Measurements from ENCODE around the gene CD93. TPM values are rescaled to one million over a fixed set of nuclear protein-coding genes. Genes with fewer than 3 reads are reported as not detected.

CD93 gene
- total and polyA plus RNA-seq, 4 donors: 1.5 to 16.0 (median 11.9) TPM

- TF ChIP-seq RAD21 (IDR thresholded peaks at IDR 0.05): no peak
- no peak for TF ChIP-seq YY1 (IDR thresholded peaks at IDR 0.05)
- TF ChIP-seq TAF1 (conservative IDR thresholded peaks at IDR 0.05): no peak
- TF ChIP-seq HNF4A (conservative IDR thresholded peaks at IDR 0.05): no peak
- TF ChIP-seq, protein P1, sequence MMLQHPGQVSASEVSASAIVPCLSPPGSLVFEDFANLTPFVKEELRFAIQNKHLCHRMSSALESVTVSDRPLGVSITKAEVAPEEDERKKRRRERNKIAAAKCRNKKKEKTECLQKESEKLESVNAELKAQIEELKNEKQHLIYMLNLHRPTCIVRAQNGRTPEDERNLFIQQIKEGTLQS (IDR thresholded peaks at IDR 0.05): no peak
- TF ChIP-seq EGR1 (IDR thresholded peaks at IDR 0.05; ENCODE audit: low read depth in 2 of 2): no peak
- no peak for TF ChIP-seq FOXA2 (IDR thresholded peaks at IDR 0.05)
- TF ChIP-seq RXRA (IDR thresholded peaks at IDR 0.05): no peak
- TF ChIP-seq NR2F2 (IDR thresholded peaks at IDR 0.05): no peak
- TF ChIP-seq SP1 (IDR thresholded peaks at IDR 0.05): no peak
- TF ChIP-seq FOXA1 (IDR thresholded peaks at IDR 0.05): no peak
- TF ChIP-seq GABPA (IDR thresholded peaks at IDR 0.05 in 1 of 2, conservative IDR thresholded peaks at IDR 0.05 in 1 of 2): no peak
- no peak for TF ChIP-seq HNF4G (IDR thresholded peaks at IDR 0.05)
- TF ChIP-seq, protein P2, sequence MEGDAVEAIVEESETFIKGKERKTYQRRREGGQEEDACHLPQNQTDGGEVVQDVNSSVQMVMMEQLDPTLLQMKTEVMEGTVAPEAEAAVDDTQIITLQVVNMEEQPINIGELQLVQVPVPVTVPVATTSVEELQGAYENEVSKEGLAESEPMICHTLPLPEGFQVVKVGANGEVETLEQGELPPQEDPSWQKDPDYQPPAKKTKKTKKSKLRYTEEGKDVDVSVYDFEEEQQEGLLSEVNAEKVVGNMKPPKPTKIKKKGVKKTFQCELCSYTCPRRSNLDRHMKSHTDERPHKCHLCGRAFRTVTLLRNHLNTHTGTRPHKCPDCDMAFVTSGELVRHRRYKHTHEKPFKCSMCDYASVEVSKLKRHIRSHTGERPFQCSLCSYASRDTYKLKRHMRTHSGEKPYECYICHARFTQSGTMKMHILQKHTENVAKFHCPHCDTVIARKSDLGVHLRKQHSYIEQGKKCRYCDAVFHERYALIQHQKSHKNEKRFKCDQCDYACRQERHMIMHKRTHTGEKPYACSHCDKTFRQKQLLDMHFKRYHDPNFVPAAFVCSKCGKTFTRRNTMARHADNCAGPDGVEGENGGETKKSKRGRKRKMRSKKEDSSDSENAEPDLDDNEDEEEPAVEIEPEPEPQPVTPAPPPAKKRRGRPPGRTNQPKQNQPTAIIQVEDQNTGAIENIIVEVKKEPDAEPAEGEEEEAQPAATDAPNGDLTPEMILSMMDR (IDR thresholded peaks at IDR 0.05; ENCODE audit: low read depth, low read length, missing input control): no peak
- no peak for TF ChIP-seq JUND (IDR thresholded peaks at IDR 0.05)
- 86% methylated on average over 16 of the region's 16 CpGs for whole genome bisulfite sequencing
- H3K36me3 ChIP-seq (ENCODE audit: control insufficient read depth in 4 of 4, insufficient read depth in 3 of 4, low read depth in 1 of 4, low read length in 3 of 4): no peaks in the 10 kb centered on the region
- no peaks in the 10 kb centered on the region for H3K9me3 ChIP-seq (ENCODE audit: control insufficient read depth in 4 of 4, low read length in 3 of 4)
- H3K27me3 ChIP-seq (ENCODE audit: control insufficient read depth in 4 of 4, insufficient read depth in 4 of 4, low read length in 3 of 4): peaks cover 0 to 4% (median 0%) of the 10 kb centered on the region in 4 donors
- H3K9ac ChIP-seq (ENCODE audit: low read depth in 1 of 2, low read length in 2 of 2): no peak overlapping the region
- peaks cover 0 to 7% (median 0%) of the 10 kb centered on the region in 4 donors for H3K4me1 ChIP-seq (ENCODE audit: control insufficient read depth in 4 of 4, insufficient read depth in 4 of 4, low read length in 3 of 4)
- no peak for DNase-seq (ENCODE audit: low spot score)
- H3K27ac ChIP-seq (ENCODE audit: low read depth in 1 of 2, low read length in 2 of 2): no peak overlapping the region
- H3K4me3 ChIP-seq (ENCODE audit: low read depth in 1 of 3, low read length in 3 of 3): no peak overlapping the region
Observed at GRCh38 chr20:23111307-23111943, 25.3 kb upstream of the CD93 start.

- Histone ChIP-seq H3K9ac (ENCODE audit: low read depth in 1 of 2, low read length in 2 of 2) (no peak overlapping the region), H3K27me3 (ENCODE audit: control insufficient read depth in 4 of 4, insufficient read depth in 4 of 4, low read length in 3 of 4) (no peaks in the 10 kb centered on the region), H3K4me3 (ENCODE audit: low read depth in 1 of 3, low read length in 3 of 3) (no peak overlapping the region), H3K4me1 (ENCODE audit: control insufficient read depth in 4 of 4, insufficient read depth in 4 of 4, low read length in 3 of 4) (peaks cover 0 to 7% (median 0%) of the 10 kb centered on the region in 4 donors), H3K9me3 (ENCODE audit: control insufficient read depth in 4 of 4, low read length in 3 of 4) (no peaks in the 10 kb centered on the region), H3K27ac (ENCODE audit: low read depth in 1 of 2, low read length in 2 of 2) (no peak overlapping the region), H3K36me3 (ENCODE audit: control insufficient read depth in 4 of 4, insufficient read depth in 3 of 4, low read depth in 1 of 4, low read length in 3 of 4) (no peaks in the 10 kb centered on the region)
- DNase-seq (ENCODE audit: low spot score): no peak
- 56% methylated on average over 3 of the region's 3 CpGs for WGBS
- TF ChIP-seq NR2F2 (IDR thresholded peaks at IDR 0.05) (no peak), TAF1 (conservative IDR thresholded peaks at IDR 0.05) (no peak)
Observed at GRCh38 chr20:23108871-23109270, 22.7 kb upstream of the CD93 start.

GRCh38 chr20:23107466-23107865 lies 21.3 kb upstream of the CD93 start:
- H3K9me3 ChIP-seq (ENCODE audit: control insufficient read depth in 4 of 4, low read length in 3 of 4): no peaks in the 10 kb centered on the region
- no peaks in the 10 kb centered on the region for H3K36me3 ChIP-seq (ENCODE audit: control insufficient read depth in 4 of 4, insufficient read depth in 3 of 4, low read depth in 1 of 4, low read length in 3 of 4)
- peaks cover 0 to 7% (median 0%) of the 10 kb centered on the region in 4 donors for H3K4me1 ChIP-seq (ENCODE audit: control insufficient read depth in 4 of 4, insufficient read depth in 4 of 4, low read length in 3 of 4)
- no peak for DNase-seq (ENCODE audit: low spot score)
- no peak overlapping the region for H3K9ac ChIP-seq (ENCODE audit: low read depth in 1 of 2, low read length in 2 of 2)
- no peak overlapping the region for H3K4me3 ChIP-seq (ENCODE audit: low read depth in 1 of 3, low read length in 3 of 3)
- H3K27me3 ChIP-seq (ENCODE audit: control insufficient read depth in 4 of 4, insufficient read depth in 4 of 4, low read length in 3 of 4): no peaks in the 10 kb centered on the region
- H3K27ac ChIP-seq (ENCODE audit: low read depth in 1 of 2, low read length in 2 of 2): peak overlapping the region in 1 of 2 donors; percentile 61
- 82% methylated on average over 3 of the region's 3 CpGs for WGBS
- TF ChIP-seq FOXA1 (IDR thresholded peaks at IDR 0.05) (no peak), NR2F2 (IDR thresholded peaks at IDR 0.05) (no peak), GABPA (IDR thresholded peaks at IDR 0.05 in 1 of 2, conservative IDR thresholded peaks at IDR 0.05 in 1 of 2) (no peak), YY1 (IDR thresholded peaks at IDR 0.05) (no peak), RXRA (IDR thresholded peaks at IDR 0.05) (no peak), ZBTB33 (IDR thresholded peaks at IDR 0.05) (no peak), RAD21 (IDR thresholded peaks at IDR 0.05) (no peak), JUND (IDR thresholded peaks at IDR 0.05) (no peak), HNF4G (IDR thresholded peaks at IDR 0.05) (no peak), EGR1 (IDR thresholded peaks at IDR 0.05; ENCODE audit: low read depth in 2 of 2) (no peak), MAX (IDR thresholded peaks at IDR 0.05) (no peak), FOXA2 (IDR thresholded peaks at IDR 0.05) (no peak), SP1 (IDR thresholded peaks at IDR 0.05) (no peak), TAF1 (conservative IDR thresholded peaks at IDR 0.05) (no peak)
- TF ChIP-seq, protein P3, sequence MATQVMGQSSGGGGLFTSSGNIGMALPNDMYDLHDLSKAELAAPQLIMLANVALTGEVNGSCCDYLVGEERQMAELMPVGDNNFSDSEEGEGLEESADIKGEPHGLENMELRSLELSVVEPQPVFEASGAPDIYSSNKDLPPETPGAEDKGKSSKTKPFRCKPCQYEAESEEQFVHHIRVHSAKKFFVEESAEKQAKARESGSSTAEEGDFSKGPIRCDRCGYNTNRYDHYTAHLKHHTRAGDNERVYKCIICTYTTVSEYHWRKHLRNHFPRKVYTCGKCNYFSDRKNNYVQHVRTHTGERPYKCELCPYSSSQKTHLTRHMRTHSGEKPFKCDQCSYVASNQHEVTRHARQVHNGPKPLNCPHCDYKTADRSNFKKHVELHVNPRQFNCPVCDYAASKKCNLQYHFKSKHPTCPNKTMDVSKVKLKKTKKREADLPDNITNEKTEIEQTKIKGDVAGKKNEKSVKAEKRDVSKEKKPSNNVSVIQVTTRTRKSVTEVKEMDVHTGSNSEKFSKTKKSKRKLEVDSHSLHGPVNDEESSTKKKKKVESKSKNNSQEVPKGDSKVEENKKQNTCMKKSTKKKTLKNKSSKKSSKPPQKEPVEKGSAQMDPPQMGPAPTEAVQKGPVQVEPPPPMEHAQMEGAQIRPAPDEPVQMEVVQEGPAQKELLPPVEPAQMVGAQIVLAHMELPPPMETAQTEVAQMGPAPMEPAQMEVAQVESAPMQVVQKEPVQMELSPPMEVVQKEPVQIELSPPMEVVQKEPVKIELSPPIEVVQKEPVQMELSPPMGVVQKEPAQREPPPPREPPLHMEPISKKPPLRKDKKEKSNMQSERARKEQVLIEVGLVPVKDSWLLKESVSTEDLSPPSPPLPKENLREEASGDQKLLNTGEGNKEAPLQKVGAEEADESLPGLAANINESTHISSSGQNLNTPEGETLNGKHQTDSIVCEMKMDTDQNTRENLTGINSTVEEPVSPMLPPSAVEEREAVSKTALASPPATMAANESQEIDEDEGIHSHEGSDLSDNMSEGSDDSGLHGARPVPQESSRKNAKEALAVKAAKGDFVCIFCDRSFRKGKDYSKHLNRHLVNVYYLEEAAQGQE (IDR thresholded peaks at IDR 0.05): no peak
- TF ChIP-seq, protein P1 (IDR thresholded peaks at IDR 0.05): no peak
